ENCODE results near the gene ANKS6.

ANKS6 gene

GRCh38 chr9:98783518-98784226, 12.7 kb downstream of the ANKS6 start:
- no peak for TF ChIP-seq CTCF (IDR thresholded peaks at IDR 0.05; ENCODE audit: control insufficient read depth, insufficient read depth, low read depth, low read length, missing control alignments)
- no peak overlapping the region for H3K4me3 ChIP-seq (ENCODE audit: control insufficient read depth, low read depth, low read length)
- no peak for DNase-seq (ENCODE audit: low read depth)

DNA sequence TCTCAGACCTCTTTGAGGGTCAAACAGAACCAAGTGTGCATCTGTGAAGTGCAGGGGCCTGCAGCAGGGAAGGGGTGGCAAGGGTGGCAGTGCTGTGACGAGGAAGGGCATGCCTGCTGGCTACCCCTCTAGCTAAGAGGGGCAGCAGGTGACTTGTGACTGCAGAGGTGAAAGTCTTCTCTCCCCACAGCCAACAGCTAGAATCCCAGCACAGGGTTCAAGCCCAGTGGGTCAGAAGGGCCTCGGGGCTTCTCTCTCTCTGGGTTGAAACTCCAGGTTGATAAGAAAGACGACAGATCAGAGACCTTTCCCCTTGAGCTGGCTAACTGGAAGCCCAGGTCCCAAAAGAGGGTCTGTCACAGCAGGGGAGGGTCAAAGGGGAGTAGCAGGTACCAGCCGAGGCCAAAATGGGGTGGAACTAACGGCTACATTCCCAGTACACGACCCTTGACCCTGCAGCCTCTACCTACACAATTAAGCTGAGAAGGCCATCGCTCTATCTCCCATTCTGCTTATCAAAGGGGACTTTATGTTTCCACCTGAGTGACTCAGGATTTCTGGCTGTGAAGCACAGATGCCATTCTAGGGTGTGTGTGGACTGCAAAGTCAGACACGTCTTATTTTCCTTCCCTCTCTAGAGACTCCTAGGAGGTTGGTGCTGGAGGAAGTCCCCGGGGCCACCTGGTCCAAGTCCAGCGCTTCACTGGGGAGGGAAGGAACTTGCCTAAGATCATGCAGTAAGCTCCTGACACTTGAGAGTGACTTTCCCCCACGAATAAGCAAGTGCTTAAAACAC, 14.6 kb downstream of the ANKS6 start:
- no peak for TF ChIP-seq CTCF (IDR thresholded peaks at IDR 0.05; ENCODE audit: control insufficient read depth, insufficient read depth, low read depth, low read length, missing control alignments)
- H3K4me3 ChIP-seq (ENCODE audit: control insufficient read depth, low read depth, low read length), result no peak overlapping the region
- no peak for DNase-seq (ENCODE audit: low read depth)

- no peak overlapping the region for H3K4me3 ChIP-seq (ENCODE audit: control insufficient read depth, low read depth, low read length)
- no peak for TF ChIP-seq CTCF (IDR thresholded peaks at IDR 0.05; ENCODE audit: control insufficient read depth, insufficient read depth, low read depth, low read length, missing control alignments)
- no peak for DNase-seq (ENCODE audit: low read depth)
These were observed 16.2 kb downstream of the ANKS6 start for GRCh38 chr9:98780059-98780749.

DNA sequence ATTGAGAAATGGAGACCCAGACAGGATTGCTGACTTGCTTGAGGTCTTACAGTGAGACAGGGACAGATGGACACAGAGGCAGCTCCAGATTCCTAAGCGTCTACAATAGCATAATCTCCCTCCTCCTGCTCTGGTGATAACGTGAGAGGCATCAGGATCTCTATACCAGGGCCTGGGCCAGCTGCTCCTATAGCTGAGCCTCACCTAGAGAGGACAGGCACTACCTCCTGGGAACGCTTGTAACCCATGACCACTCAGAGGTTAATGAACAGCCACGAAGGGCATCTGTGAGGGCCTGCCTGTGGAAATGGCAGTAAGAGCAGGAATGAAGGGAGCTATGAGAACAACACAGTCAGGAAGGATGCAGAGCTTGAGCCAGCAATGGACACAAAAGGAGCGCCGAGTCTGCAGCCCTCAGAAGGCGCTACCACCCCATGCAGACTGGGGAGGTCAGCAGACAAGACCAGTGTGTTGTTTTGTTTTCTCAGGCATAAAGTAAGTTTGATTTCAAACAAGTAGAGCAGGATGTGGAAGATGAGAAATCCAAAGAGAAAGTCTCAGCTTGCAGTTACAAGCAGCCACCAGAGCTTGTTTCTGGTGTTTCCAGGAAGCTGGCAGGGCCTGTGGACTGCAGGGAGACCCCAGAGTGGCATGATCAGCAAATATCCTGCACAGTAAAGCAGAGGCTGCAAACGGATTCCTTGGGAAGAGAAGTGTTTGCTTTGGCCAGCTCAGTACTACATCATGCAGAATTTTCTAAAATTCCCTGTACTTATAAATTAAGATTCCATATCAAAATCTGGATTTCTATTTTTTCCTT, 17.4 kb downstream of the ANKS6 start:
- DNase-seq (ENCODE audit: low read depth), result no peak
- H3K4me3 ChIP-seq (ENCODE audit: control insufficient read depth, low read depth, low read length), result no peak overlapping the region

GRCh38 chr9:98778251-98778650, 18.1 kb downstream of the ANKS6 start:
- TF ChIP-seq CTCF (IDR thresholded peaks at IDR 0.05; ENCODE audit: control insufficient read depth, insufficient read depth, low read depth, low read length, missing control alignments), result no peak
- no peak overlapping the region for H3K4me3 ChIP-seq (ENCODE audit: control insufficient read depth, low read depth, low read length)
- no peak for DNase-seq (ENCODE audit: low read depth)

More for the DNA sequence above, 17.4 kb downstream of the ANKS6 start:
- no peak for TF ChIP-seq CTCF (IDR thresholded peaks at IDR 0.05; ENCODE audit: control insufficient read depth, insufficient read depth, low read depth, low read length, missing control alignments)

DNA sequence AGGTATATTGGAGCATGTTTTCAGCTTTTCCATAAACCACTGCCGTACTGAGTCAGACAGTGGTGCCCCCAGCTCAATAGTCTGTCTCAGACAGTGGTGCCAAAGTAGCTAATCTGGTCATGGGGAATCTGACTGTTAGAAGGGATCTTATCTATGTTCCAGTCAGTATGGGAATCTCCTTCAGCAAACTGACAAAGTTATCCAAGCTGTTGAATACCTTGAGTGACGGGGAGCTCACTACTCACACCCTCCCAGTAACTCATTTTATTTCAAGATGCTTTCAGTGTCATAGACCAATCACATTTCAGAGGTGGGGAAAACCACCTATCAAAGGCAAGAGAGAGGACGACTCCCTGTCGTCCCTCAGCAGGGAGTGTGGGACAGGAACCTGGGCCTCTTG, 18.7 kb downstream of the ANKS6 start:
- DNase-seq (ENCODE audit: low read depth), result no peak
- no peak overlapping the region for H3K4me3 ChIP-seq (ENCODE audit: control insufficient read depth, low read depth, low read length)
- no peak for TF ChIP-seq CTCF (IDR thresholded peaks at IDR 0.05; ENCODE audit: control insufficient read depth, insufficient read depth, low read depth, low read length, missing control alignments)

Measured in AG09309 (cell line).